ENCODE measurements around the gene SSTR1.
"Not testable (repeated sequence)": the region's sequence is repeated elsewhere in the genome, so short reads cannot be mapped to it uniquely, and the experiment has no call there.

SSTR1 gene, protein sequence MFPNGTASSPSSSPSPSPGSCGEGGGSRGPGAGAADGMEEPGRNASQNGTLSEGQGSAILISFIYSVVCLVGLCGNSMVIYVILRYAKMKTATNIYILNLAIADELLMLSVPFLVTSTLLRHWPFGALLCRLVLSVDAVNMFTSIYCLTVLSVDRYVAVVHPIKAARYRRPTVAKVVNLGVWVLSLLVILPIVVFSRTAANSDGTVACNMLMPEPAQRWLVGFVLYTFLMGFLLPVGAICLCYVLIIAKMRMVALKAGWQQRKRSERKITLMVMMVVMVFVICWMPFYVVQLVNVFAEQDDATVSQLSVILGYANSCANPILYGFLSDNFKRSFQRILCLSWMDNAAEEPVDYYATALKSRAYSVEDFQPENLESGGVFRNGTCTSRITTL

DNA sequence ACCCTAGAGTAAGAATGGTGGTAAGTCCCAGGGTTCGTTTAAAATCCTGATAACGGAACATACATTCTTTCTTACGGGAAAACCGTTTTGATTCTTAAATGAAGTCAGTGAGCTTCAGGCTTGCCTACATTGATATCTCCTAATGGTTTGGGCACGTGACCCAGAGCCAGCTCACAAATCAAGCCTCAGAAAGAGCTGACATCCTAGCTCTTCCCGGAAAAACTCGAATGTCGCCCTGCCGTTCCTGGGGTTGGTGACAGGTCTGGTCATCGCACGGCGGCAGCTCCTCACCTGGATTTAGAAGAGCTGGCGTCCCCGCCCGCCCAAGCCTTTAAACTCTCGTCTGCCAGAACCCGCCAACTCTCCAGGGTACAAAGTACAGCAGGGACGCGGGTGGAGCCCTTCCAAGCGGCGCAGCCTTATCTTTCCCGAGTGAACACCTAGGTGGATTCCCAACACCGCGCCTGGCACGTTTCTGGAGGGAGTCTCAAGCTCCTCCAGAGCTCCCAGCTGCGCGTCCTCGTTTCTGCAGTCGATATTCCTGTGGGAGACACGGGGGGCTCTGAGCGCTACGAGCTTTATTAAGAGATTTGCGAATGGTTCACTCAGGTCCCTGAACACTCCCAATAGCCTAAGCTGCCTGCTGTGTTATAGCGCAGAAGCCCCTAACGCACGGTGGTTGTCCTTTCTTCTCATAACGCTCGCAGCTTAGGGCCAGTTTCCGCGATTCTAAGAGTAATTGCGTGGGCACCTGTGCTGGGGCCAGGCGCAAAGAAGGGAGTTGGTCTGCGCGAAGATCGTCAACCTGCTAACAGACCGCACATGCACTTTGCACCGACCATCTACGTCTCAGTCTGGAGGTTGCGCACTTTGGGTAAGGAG is at the start of gene SSTR1:
SSTR1 (plus strand) TSS at position 169 of the 882 bp plus-strand sequence. CDS start 1,486 bp downstream, outside the sequence.
- no peak for DNase-seq

DNA sequence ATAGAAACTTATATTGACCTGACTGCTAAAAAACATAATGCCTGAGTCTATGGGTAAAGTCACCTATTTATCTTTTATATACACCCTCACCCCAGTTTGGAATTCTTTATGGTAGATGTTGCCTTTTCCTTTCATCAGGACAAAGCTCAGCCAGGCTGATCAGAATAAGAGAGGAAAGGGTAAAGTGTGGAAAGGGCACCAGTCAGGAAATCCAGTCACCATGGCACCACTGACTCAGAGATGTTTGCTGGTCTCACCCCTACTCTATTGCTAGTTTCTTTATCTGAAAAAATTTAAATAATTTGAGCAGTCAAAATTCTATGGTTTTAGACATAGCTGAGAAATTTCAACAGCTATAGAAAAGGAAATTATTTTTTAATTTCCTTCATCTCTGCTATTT is 49.2 kb upstream of the SSTR1 start:
- no peak for DNase-seq

DNA sequence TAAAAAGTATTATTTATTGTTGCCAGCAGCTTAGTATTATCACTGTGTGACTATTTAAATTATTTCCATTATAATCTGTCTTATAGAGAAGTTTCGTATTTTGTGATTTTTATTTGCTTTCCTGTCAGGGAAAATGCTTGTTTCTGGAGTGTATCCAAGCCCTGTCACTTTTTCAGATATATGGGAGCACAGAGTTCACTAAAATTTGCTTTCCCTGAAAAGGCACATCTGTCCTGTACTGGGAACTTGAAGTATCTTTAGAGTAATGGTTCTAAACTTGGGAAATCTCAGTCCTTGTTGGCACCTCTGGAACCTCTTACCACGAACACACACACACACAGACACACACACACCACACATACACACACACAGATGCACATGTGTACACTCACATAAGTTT is 39.3 kb upstream of the SSTR1 start:
- DNase-seq: no peak

DNA sequence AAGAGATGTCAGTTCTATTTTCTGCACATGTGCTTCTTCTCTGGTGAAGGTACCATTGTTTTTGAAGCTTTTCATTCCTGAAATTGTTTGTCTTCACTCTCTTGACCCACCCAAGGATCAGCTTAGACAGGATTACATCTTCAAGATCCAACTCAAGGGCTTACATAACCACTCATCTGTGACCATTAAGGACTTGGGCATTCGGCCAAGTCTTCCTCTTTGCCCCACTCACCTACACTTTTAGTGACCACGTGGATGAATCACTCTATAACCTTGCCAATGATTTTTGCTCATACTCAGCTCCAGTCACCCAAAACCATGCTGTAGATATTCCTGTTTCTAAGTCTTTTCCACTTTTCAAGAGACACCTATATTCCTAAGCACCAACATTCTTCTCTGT is 36.5 kb upstream of the SSTR1 start:
- no peak for DNase-seq

DNA sequence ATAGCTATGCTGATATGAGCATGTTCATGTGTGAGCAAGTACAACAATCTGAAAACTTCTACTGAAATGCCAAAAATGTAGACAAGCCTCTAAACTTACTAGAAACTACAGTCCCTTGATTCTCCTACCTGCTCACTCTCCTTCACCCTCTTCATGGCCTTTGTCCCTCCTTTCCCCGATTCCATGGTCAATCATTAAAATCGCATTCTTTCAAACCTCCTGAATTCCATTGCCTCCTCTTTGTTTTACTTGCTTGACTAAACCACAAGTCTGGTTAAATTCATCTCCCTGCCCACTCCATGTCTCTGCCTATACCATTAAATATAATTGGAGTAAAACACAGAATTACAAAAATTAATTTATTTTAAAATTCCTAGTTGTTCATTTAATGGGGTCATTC is 33.0 kb upstream of the SSTR1 start:
- no peak for DNase-seq

DNA sequence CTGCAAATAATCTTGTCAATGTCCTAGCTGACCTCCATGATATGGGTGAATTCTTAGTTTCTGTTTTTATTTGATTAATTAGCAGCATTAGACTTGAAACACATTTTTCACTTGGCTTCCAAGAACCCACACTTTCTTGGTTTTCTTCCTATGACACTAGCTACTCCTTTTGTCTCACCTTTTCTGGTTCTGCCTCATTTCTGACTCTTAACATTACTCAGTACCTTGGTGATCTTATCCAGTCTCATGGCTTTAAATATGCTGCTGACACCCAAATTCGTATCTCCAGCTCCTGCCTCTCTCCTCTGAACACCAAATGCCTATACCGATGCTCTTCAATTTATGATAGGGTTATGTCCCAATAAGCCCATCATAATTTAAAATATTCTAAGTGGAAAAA is 32.0 kb upstream of the SSTR1 start:
- no peak for DNase-seq

DNA sequence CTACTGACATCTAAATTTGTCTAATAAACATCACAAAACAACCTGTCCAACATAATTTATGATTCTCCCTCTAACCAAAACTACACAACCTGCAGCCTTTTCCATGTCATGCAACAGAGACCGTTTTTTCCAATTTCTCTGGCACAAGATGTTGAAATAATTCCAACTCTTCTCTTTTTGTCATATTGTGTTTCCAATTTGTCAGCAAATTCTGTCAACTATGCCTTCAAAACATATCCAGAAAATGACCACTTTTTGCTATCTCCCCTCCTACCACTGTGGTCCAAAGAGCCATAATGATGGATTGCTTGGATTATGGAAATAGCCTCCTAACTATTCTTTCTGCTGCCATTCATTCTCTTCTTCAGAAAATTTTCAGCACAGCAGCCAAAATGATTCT is 31.3 kb upstream of the SSTR1 start:
- DNase-seq: no peak

DNA sequence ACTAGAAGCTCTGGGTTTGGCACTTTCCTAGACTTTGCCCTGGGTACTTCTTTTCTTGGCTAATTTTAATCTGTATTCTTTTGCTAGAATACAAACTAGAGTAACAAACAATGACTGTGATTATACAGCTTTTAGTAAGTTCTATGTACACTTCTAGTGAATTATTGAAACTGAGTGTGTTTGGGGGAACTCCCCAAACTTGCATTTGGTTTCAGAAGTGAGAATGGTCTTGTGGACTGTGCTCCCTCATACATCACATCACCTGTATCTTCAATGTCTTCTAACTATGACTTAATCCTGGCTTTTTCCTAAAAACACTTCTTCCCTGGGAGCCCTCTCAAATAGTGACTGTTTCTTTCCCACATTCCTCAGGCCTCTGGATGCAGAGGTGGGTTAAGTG is 23.6 kb upstream of the SSTR1 start:
- no peak for DNase-seq

DNA sequence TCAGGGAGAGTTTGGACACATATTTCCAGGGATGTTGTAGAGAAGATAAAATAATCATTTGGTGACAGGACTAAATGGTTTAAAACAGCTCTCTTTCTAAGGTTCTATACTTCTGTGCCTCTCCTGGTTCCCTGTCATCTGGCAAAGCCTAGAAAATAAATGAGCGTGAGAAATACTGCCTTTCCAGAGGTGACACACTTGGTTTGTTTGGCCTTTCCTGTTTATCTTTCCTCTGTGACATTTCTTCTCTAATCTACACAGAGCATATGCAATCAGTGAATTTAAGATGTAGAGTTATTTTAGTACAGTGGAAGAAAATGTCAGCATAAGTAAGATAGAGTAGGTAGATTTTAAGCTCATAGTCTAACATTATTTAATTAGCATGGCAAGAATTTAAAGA is 22.0 kb upstream of the SSTR1 start:
- no peak for DNase-seq

DNA sequence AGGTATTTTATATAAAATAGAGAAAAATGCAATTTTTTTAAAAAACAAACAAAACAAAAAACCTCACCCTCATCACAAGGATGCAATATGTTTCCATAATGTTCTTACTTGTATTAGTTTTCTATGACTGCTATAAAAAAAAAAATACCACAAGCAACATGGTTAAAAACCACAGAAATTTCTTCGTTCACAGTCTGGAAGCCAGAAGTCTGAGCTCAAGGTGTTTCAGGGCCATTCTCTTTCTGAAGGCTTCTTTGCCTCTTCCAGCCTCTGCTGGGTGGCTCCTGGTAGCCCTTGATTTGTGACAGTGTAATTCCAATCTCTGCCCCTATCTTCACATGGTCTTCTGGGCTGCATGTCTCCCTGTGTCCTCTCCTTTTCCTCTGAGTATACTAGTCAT is 21.5 kb upstream of the SSTR1 start:
- DNase-seq: no peak

DNA sequence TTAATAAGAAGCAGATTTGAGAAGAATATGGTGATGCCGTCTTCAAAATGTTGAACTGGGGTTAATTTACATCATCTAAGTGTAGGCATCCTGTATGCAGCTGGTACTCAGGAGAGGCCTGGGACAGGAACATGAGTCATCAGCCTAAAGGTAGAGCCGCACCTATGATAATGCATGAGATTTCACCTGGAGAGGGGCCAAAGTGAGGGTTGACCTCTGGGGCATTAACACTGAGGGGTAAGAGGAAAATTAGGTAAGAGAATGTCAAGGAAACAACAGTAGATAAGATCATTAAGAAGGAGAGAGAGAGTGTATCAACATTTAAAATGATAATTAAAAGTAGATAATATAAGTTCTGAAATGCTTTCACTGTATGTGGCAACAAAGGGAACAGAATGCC is 20.2 kb upstream of the SSTR1 start:
- no peak for DNase-seq

DNA sequence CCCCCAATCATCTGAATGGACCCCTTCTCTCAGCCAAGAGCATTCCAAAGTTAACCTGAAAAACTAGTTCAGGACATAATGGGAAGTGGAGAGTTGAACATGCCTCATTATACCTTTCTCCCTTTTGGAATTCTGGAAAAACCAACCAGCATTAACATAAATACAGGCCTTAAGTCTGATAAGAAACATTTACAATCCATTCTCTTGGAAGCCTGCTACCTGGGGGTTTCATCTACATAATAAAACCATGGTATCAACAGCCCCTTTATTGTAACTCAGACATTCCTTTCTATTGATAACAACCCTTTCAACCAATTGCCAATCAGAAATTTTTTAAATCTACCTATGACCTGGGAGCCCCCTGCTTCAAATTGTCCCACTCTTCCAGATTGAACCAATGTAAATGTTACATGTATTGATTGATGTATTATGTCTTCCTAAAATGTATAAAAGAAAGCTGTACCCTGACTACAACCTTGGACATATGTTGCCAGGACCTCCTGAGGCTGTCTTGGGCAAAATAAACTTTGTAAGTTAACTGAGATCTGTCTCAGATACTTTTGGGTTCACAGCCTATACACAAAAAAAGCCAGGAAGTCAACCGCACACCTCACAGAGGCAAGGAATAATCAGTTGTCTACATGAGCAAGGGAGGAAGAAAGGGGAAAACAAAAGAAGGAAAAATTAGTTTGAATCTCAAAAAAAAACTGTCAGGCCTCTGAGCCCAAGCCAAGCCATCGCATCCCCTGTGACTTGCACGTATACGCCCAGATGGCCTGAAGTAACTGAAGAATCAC is 17.6 kb upstream of the SSTR1 start:
- DNase-seq: no peak

DNA sequence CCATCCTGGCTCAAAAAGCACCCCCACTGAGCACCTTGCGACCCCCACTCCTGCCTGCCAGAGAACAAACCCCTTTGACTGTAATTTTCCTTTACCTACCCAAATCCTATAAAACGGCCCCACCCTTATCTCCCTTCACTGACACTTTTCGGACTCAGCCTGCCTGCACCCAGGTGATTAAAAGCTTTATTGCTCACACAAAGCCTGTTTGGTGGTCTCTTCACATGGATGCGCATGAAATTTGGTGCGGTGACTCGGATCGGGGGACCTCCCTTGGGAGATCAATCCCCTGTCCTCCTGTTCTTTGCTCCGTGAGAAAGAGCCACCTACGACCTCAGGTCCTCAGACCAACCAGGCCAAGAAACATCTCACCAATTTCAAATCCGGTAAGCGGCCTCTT is 16.9 kb upstream of the SSTR1 start:
- DNase-seq: not testable (repeated sequence)

DNA sequence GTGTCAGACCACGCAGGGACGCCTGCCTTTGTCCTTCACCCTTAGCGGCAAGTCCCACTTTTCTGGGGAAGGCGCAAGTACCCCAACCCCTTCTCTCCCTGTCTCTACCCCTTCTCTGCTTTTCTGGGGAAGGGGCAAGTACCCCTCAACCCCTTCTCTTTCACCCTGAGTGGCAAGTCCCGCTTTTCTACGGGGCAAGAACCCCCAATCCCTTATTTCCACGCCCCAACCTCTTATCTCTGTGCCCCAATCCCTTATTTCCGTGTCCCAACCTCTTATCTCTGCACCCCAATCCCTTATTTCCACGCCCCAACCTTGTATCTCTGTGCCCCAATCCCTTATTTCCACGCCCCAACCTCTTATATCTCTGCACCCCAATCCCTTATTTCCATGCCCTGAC is 16.2 kb upstream of the SSTR1 start:
- DNase-seq: not testable (repeated sequence)

DNA sequence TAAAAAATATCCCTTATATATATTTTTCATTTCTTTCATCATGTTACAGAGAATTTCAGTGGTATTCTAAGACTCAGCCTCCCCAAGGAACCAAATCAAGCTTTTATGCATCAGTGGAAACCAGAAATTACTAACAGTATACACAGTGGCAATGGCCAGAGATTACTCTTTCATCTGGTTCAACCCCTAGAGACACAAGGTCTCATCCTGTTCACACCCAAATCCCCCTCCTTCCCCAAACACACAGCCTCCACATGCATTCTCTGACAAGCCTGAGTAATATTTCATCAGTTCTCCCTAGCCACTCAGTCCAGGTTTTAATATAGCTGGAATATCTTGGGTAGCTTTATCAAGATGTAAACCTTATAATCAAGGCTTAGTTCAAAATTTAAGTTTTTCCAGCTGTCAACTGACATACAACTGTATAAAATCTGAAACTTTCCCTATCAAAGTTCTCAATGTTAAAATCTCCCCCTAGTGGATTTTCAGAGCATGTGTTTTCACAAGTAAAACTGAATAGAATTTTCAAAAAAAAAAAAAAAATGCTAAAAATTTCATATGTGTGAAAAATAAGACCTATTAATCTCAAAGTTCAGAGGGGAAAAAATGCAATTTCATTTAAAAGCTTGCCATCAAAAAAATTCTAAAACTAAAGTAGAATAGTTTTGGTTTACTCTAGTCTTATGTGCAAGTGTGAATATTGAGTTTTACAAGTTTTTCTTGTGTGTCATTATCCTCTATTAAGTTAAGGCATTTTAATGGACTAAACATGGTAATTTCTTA is 10.5 kb upstream of the SSTR1 start:
- DNase-seq: no peak

DNA sequence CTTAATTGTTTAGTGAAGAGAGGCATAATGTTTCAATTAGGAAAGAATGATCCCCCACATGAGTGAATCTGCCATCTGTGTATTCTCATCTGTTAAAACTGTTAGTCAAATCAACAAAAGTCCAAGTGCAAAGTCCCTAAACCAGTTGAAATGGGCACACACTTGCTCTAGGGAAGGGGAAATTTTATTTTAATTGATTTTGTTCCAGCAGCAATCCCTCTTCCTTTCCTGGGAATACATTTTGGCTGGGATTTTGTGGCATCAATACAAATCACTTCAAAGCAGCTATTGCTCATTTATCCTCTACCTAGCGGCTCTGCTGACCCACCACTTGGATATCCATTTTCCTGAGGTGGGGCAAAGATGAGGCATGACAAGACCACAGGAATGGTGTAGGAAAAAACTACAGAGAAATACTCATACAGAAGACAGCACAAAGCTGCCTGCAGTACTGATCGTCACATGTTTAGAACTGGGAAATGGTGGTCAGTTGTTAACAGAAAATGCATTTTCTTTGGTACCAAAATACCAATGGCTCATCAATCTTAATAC is 9.8 kb upstream of the SSTR1 start:
- no peak for DNase-seq

DNA sequence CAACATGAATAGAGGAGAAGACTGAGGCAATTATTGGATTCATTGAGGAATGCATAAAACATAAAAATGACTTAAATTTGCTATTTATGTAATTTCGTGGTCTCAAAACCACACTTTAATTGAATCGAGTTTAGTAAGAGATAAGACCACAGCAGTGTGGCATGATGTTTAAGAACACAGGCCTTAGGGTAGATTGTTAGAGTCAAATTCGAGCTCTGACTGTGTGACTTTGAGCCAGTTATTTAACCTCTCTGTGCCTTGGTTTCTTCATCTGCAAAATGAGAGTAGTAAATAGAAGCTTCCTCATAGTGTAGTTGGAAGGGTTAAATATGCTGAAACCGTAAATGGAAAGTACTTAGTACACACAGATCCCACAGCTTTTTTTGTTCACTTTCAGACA is 9.3 kb upstream of the SSTR1 start:
- DNase-seq: no peak

DNA sequence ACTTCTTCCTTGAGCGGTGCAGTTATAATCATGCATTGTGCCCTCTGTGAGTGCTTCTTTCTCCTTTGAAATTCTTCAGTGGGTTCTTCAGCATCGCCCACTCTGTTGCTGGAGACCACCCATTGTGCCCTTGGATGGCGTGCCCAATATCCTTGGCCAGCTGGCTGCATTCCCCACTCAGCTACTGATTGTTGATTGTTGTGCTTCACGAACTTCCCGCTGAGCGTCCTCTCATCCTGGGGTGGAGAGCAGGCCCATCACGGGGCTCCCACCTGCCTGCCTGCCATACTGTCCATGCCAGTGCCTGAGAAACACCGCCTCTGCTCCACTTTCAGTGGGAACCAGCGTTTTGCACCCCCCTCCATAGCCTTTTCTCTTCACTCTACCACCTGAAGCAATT is 8.6 kb upstream of the SSTR1 start:
- no peak for DNase-seq

DNA sequence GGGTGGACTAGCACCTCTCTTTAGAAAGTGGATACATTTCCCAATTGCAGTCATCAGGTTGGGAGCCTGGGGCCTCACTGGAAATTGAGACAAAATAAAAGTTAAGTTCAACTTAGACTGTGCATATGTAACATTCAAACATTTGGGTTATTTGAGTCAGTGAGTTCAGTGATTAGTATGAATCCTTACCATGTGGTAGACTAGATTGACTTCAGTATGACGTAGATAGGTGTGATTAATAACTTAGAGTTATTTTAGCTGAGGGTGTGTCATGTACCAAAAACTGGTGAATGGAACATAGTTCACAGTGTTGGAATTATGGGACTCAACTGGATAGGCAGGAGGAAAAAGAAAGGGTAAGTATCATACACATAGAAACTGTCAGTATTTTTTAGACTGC is 8.0 kb upstream of the SSTR1 start:
- no peak for DNase-seq

DNA sequence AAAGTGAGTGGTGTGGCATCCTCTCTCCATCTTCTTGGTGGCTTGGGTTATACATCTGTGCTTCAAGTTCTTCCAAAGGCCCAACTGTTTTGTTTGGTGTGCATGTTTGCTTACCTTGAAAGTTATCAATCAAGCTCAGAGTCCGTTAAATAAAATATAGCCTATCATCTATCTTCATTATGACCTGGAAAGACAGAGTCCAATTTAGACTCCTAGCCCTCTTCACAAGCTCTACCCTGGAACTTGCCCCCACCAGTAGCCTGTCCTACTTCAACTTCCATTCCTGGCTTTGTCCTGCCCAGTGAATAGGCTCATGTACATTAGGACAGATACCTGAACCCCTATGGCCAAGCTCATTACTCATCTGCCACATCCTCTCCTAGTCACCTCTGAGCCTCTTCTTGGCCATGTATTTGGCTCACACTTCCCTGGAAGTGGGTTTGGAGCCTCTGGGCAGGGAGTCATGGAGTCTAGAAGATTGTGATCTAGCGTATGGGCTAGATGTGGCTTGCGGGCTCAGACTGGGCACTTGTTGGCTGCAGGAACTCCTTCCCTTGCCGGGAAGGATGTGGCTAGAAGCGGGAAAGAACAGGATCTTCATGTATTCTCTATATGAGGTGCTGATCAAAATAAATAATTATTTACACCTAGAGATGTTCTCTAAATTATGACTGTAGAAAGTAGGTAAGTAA is 6.4 kb upstream of the SSTR1 start:
- DNase-seq: no peak

DNA sequence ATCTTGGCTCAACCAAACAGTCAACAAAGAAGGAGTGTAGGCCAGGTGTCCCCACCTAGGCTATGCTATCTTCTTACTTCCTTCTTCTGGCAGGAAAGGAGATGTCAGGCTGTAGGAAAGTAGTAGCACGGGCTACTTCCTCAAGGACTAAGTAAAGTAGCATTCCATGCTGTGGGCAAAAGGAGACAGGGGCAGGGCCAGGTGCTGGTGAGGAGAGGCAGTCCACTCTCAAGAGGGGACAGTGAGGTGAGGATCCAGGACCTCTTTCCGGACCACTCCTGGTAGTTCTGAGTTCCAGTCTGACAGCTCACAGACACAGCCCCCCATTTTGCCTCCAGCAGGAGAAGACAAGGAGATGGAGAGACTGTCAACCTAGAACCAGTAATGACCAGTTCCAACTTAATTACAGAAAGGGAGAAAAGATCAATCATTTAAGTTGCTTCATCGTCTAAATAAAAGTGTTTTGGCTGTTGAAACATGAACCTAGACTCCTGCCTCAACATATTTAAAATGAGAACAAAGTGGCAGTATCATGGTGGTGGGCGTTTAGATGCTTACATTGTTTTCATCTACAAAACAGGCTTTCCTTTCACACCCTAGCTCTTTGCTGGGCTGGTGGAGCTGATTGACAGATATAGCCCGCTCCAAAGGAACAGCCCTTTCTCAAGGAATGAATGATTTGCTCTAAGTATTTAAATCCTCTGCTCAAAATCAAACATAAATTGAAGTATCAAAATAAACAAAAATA is 5.1 kb upstream of the SSTR1 start:
- no peak for DNase-seq
